Hepatocyte (in vitro differentiated cells): ENCODE measurements around the gene SYT1. TPM values are rescaled to one million over a fixed set of nuclear protein-coding genes. Genes with fewer than 3 reads are reported as not detected.

Experiments used
- DNase-seq: peaks from one replicate; pipeline ENCODE4 v3.0.0-alpha.2; 2016; ENCODE audit warnings: low spot score
- H2AFZ ChIP-seq: fragments of 200-600 bp; sonication (generic); 2 replicates; pipeline ENCODE4 v1.6.0; 2016; ENCODE audit warnings: antibody characterized with exemption, mild to moderate bottlenecking
- H3K27ac ChIP-seq: fragments of 200-600 bp; sonication (generic); 2 replicates; pipeline ENCODE4 v1.5.1; 2016; ENCODE audit warnings: mild to moderate bottlenecking
- H3K27me3 ChIP-seq: fragments of 200-600 bp; sonication (generic); 2 replicates; pipeline ENCODE4 v1.6.1; 2016
- H3K36me3 ChIP-seq: fragments of 200-600 bp; sonication (generic); replicated peaks from 2 replicates; pipeline ENCODE4 v1.5.1; 2016; ENCODE audit warnings: low read depth; ENCODE audit not compliant: insufficient read depth
- H3K4me1 ChIP-seq: fragments of 200-600 bp; sonication (generic); 2 replicates; pipeline ENCODE4 v1.5.1; 2016; ENCODE audit warnings: mild to moderate bottlenecking, moderate library complexity; ENCODE audit not compliant: insufficient read depth
- H3K4me2 ChIP-seq: fragments of 200-600 bp; sonication (generic); 2 replicates; pipeline ENCODE4 v1.6.0; 2016
- H3K4me3 ChIP-seq: fragments of 200-600 bp; sonication (generic); 2 replicates; pipeline ENCODE4 v1.5.1; 2016; ENCODE audit warnings: mild to moderate bottlenecking
- H3K79me2 ChIP-seq: fragments of 200-600 bp; sonication (generic); 2 replicates; pipeline ENCODE4 v1.6.0; 2017; ENCODE audit warnings: mild to moderate bottlenecking
- H3K9me2 ChIP-seq: fragments of 200-600 bp; sonication (generic); replicated peaks from 2 replicates; pipeline ENCODE4 v1.6.0; 2017; ENCODE audit warnings: mild to moderate bottlenecking; ENCODE audit not compliant: insufficient read depth
- H3K9me3 ChIP-seq: fragments of 200-600 bp; sonication (generic); 2 replicates; pipeline ENCODE4 v1.5.1; 2016; ENCODE audit warnings: low read depth, mild to moderate bottlenecking
- H4K20me1 ChIP-seq: fragments of 200-600 bp; sonication (generic); 2 replicates; pipeline ENCODE4 v1.6.0; 2016; ENCODE audit warnings: mild to moderate bottlenecking; ENCODE audit not compliant: insufficient read depth, poor library complexity, severe bottlenecking
- CTCF ChIP-seq: fragments of 200-600 bp; sonication (generic); IDR thresholded peaks from 2 replicates; pipeline ENCODE4 v1.5.1; 2016; ENCODE audit warnings: antibody characterized with exemption, mild to moderate bottlenecking; ENCODE audit not compliant: poor library complexity
- EZH2 ChIP-seq: fragments of 200-600 bp; sonication (generic); IDR thresholded peaks from 2 replicates; pipeline ENCODE4 v1.6.1; 2016; ENCODE audit warnings: antibody characterized with exemption, mild to moderate bottlenecking, borderline replicate concordance
- EZH2phosphoT487 ChIP-seq: fragments of 200-600 bp; sonication (generic); IDR thresholded peaks from one replicate; pipeline ENCODE4 v1.6.1; 2018; ENCODE audit warnings: antibody characterized with exemption, mild to moderate bottlenecking, low read depth, moderate library complexity; ENCODE audit not compliant: unreplicated experiment, severe bottlenecking
- WGBS: methylation state at CpG from one replicate; pipeline ENCODE4 v1.1.6; 2016; ENCODE audit warnings: low lambda C conversion rate; ENCODE audit errors: missing lambda C conversion rate; 5-methylcytosine and 5-hydroxymethylcytosine counted together
- polyA plus RNA-seq: library from polyadenylated mRNA; unstranded; fragments of >200 nt; fragmentation: Nextera tagmentation; extraction: Ambion mirVana; gene quantifications from 2 replicates; pipeline ENCODE4 v1.2.1, GENCODE V29; 2016
- total RNA-seq: library from RNA; depleted of rRNA; stranded (reverse); fragments of >200 nt; gene quantifications from 2 replicates; pipeline ENCODE4 v1.2.3, GENCODE V29; 2014

SYT1 gene
- total and polyA plus RNA-seq, 2 experiments from 2014 or later = 1.3 to 2.5 TPM

- no peaks in the 10 kb centered on the region for H3K9me2 ChIP-seq
- TF ChIP-seq EZH2 = no peak
- no peak for TF ChIP-seq CTCF
- TF ChIP-seq EZH2phosphoT487 = no peak
- H3K4me3 ChIP-seq = no peak overlapping the region
- H3K4me2 ChIP-seq = no peak overlapping the region
- H3K79me2 ChIP-seq = no peaks in the 10 kb centered on the region
- no peaks in the 10 kb centered on the region for H3K9me3 ChIP-seq
- no peak overlapping the region for H2AFZ ChIP-seq
- no peaks in the 10 kb centered on the region for H3K27me3 ChIP-seq
- H3K36me3 ChIP-seq = no peaks in the 10 kb centered on the region
- H3K4me1 ChIP-seq = peaks cover 7% of the 10 kb centered on the region
- WGBS = 62% methylated on average over 6 of the region's 6 CpGs
- H4K20me1 ChIP-seq = no peaks in the 10 kb centered on the region
- peak; percentile 10 for DNase-seq
- no peak overlapping the region for H3K27ac ChIP-seq
Measured at GRCh38 chr12:79375050-79375449, 510.5 kb downstream of the SYT1 start.

GRCh38 chr12:79378496-79378895 lies 513.9 kb downstream of the SYT1 start:
- no peak overlapping the region for H3K4me2 ChIP-seq
- DNase-seq = no peak
- TF ChIP-seq EZH2phosphoT487 (no peak), EZH2 (no peak), CTCF (no peak)

DNA sequence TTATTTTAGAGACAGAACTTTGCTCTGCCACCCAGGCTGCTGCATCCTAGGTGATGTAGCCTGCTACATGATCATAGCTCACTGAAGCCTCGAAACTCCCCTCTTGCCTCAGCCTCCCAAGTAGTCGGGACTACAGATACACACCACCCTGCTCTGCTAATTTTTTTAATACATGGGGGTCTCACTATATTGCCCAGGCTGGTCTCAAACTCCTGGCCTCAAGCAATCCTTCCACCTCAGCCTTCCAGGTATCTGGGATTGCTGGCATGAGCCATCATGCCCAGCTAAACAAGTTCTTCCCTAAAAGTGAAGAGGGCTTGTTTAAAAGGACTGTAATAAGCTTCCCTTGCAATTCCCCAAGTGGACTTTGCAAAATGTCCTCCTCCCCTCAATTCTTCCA lies 515.8 kb downstream of the SYT1 start:
- no peaks in the 10 kb centered on the region for H3K9me2 ChIP-seq
- H2AFZ ChIP-seq = no peak overlapping the region
- no peak for DNase-seq
- H3K36me3 ChIP-seq = no peaks in the 10 kb centered on the region
- no peak overlapping the region for H3K4me3 ChIP-seq
- H3K79me2 ChIP-seq = no peaks in the 10 kb centered on the region
- TF ChIP-seq CTCF = no peak
- H3K4me1 ChIP-seq = no peaks in the 10 kb centered on the region
- 97% methylated on average over 2 of the region's 2 CpGs for WGBS
- no peaks in the 10 kb centered on the region for H3K27me3 ChIP-seq
- H3K9me3 ChIP-seq = no peaks in the 10 kb centered on the region
- H4K20me1 ChIP-seq = no peaks in the 10 kb centered on the region
- H3K4me2 ChIP-seq = no peak overlapping the region
- no peak overlapping the region for H3K27ac ChIP-seq

More at GRCh38 chr12:79378496-79378895, 513.9 kb downstream of the SYT1 start:
- 96% methylated on average over 1 of the region's 1 CpG for WGBS
- Histone ChIP-seq H3K4me3 (no peak overlapping the region), H3K9me2 (no peaks in the 10 kb centered on the region), H3K27me3 (no peaks in the 10 kb centered on the region), H3K36me3 (no peaks in the 10 kb centered on the region), H3K79me2 (no peaks in the 10 kb centered on the region), H4K20me1 (no peaks in the 10 kb centered on the region), H3K9me3 (no peaks in the 10 kb centered on the region), H2AFZ (no peak overlapping the region), H3K4me1 (peaks cover 6% of the 10 kb centered on the region), H3K27ac (no peak overlapping the region)
